OCI-LY7 (cell line): ENCODE data around the gene ZKSCAN1. TPM values are rescaled to one million over a fixed set of nuclear protein-coding genes. Genes with fewer than 3 reads are reported as not detected.

ENCODE experiments used
- BruUV-seq: library from RNA; stranded (reverse); fragments of 400-500 nt; replicated peaks from 2 replicates; lab custom pipeline; 2021; lab: Mats Ljungman, UMichigan
- CTCF ChIA-PET: fragments of 300-600 bp; sonication (Branson Sonifier 250); formaldehyde crosslinking; loops from one replicate; lab custom pipeline; 2022; ENCODE audit warnings: antibody characterized with exemption; ENCODE audit not compliant: unreplicated experiment; lab: Charles Lee
- POLR2A ChIA-PET: fragments of 300-600 bp; sonication (Branson Sonifier 250); formaldehyde crosslinking; loops from one replicate; lab custom pipeline; 2022; ENCODE audit warnings: antibody characterized with exemption; lab: Charles Lee
- DNase-seq: peaks from one replicate; pipeline ENCODE4 v3.0.0-alpha.2; 2015; ENCODE audit warnings: low spot score
- H2AFZ ChIP-seq: fragments of 200-600 bp; sonication (generic), shearing (Covaris generic); 2 replicates; pipeline ENCODE4 v1.6.1; 2014; ENCODE audit warnings: mild to moderate bottlenecking, antibody characterized with exemption, low read length, moderate library complexity
- H3K27ac ChIP-seq: fragments of 200-600 bp; sonication (generic); 2 replicates; pipeline ENCODE4 v1.5.1; 2014; ENCODE audit warnings: mixed run types, low read depth, mild to moderate bottlenecking, moderate library complexity, low read length, inconsistent platforms; ENCODE audit not compliant: poor library complexity, severe bottlenecking
- H3K36me3 ChIP-seq: fragments of 200-600 bp; sonication (generic); 2 replicates; pipeline ENCODE4 v1.6.1; 2014; ENCODE audit warnings: mild to moderate bottlenecking, antibody characterized with exemption, low read length, moderate library complexity, mixed read lengths; ENCODE audit not compliant: insufficient read depth
- H3K4me1 ChIP-seq: fragments of 200-600 bp; sonication (generic); 2 replicates; pipeline ENCODE4 v1.5.1; 2014; ENCODE audit warnings: mild to moderate bottlenecking, low read length; ENCODE audit not compliant: insufficient read depth, poor library complexity, severe bottlenecking
- H3K4me2 ChIP-seq: fragments of 200-600 bp; sonication (generic); 2 replicates; pipeline ENCODE4 v1.6.1; 2014; ENCODE audit warnings: mild to moderate bottlenecking, low read length
- H3K4me3 ChIP-seq: fragments of 200-600 bp; sonication (generic); 2 replicates; pipeline ENCODE4 v1.5.1; 2014; ENCODE audit warnings: mild to moderate bottlenecking, low read depth, low read length; ENCODE audit not compliant: poor library complexity, severe bottlenecking
- H3K79me2 ChIP-seq: fragments of 200-600 bp; sonication (generic); 2 replicates; pipeline ENCODE4 v1.6.1; 2016; ENCODE audit warnings: low read depth, mild to moderate bottlenecking, low read length, moderate library complexity, mixed read lengths; ENCODE audit not compliant: insufficient read depth
- H3K9me2 ChIP-seq: fragments of 200-600 bp; sonication (generic); 2 replicates; pipeline ENCODE4 v1.6.1; 2016; ENCODE audit warnings: mild to moderate bottlenecking, low read length, mixed read lengths; ENCODE audit not compliant: insufficient read depth
- H3K9me3 ChIP-seq: fragments of 200-600 bp; sonication (generic); 2 replicates; pipeline ENCODE4 v1.6.1; 2014; ENCODE audit warnings: mild to moderate bottlenecking, mixed run types, low read length, mixed read lengths
- H4K20me1 ChIP-seq: fragments of 200-600 bp; sonication (generic); 2 replicates; pipeline ENCODE4 v1.6.1; 2014; ENCODE audit warnings: mild to moderate bottlenecking, antibody characterized with exemption, low read length, moderate library complexity, mixed read lengths; ENCODE audit not compliant: insufficient read depth
- CTCF ChIP-seq: fragments of 200-600 bp; sonication (generic); conservative IDR thresholded peaks from 2 replicates; pipeline ENCODE4 v1.5.1; 2014; ENCODE audit warnings: mild to moderate bottlenecking, antibody characterized with exemption, low read length, moderate library complexity, mixed read lengths
- EZH2phosphoT487 ChIP-seq: fragments of 200-600 bp; sonication (generic); IDR thresholded peaks from 2 replicates; pipeline ENCODE4 v1.6.1; 2018; ENCODE audit warnings: low read depth, borderline replicate concordance, mild to moderate bottlenecking, mixed run types, antibody characterized with exemption, low read length, moderate library complexity, mixed read lengths
- intact Hi-C: fragments of 100-400 bp; cut with micrococcal nuclease; formaldehyde crosslinking; loops from one replicate; pipeline ENCODE4 v1.10.0; 2022; ENCODE audit not compliant: unreplicated experiment
- total RNA-seq, 2 experiments: library from RNA; depleted of rRNA in 1 of 2; stranded (reverse); fragments of >200 nt in 1 of 2; shearing (Covaris generic) in 1 of 2; gene quantifications; 2 replicates each; pipeline ENCODE4 v1.2.3, GENCODE V29; 2014 to 2022

Gene ZKSCAN1
- total RNA-seq, 2 experiments from 2014 or later = 20.2 to 48.1 TPM

DNA sequence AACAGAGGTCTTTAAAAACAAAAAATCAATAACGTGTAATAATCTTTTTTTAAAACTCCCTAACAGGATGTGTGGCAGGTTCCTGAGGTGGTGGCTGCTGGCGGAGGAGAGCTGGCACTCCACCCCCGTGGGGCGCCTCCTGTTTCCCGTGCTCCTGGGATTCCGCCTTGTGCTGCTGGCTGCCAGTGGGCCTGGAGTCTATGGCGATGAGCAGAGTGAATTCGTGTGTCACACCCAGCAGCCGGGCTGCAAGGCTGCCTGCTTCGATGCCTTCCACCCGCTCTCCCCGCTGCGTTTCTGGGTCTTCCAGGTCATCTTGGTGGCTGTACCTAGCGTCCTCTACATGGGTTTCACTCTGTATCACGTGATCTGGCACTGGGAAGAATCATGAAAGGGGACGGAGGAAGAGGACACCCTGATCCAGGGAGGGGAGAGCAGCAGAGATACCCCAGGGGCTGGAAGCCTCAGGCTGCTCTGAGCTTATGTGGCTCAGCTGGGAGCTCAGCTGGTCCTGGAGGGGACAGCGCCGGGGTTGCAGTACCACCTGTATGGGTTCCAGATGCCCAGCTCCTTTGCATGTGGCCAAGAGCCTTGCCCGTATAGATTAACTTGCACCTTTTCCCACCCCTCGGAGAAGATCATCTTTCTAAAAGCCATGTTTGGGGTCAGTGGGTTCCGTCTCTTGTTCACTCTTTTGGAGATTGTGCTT lies 22.9 kb upstream of the ZKSCAN1 start:
- Histone ChIP-seq H3K4me2 (no peak overlapping the region), H3K4me1 (no peaks in the 10 kb centered on the region), H2AFZ (no peak overlapping the region), H3K9me3 (no peaks in the 10 kb centered on the region), H3K79me2 (no peaks in the 10 kb centered on the region), H3K9me2 (no peaks in the 10 kb centered on the region), H3K36me3 (no peaks in the 10 kb centered on the region), H3K27ac (no peak overlapping the region), H3K4me3 (no peak overlapping the region), H4K20me1 (no peaks in the 10 kb centered on the region)
- ChIA-PET POLR2A (interaction anchor here (0.5 kb wide), 1 partner anchor 9 kb away, joined by 3 read pairs; no protein-coding TSS in a partner anchor), CTCF (interaction anchor here (0.8 kb wide), 1 partner anchor 23 kb away, joined by 4 read pairs; the partner anchor contains the start of gene ZKSCAN1)
- DNase-seq = no peak
- TF ChIP-seq EZH2phosphoT487 = no peak
- intact Hi-C loops = loop anchor here (5.0 kb wide), 2 partner anchors 60 to 140 kb away; no protein-coding TSS in a partner anchor
- BruUV-seq = no TSS peak

- no peaks in the 10 kb centered on the region for H4K20me1 ChIP-seq
- no peak for DNase-seq
- H3K4me1 ChIP-seq = no peaks in the 10 kb centered on the region
- TF ChIP-seq EZH2phosphoT487 (no peak), CTCF (no peak)
- no TSS peak for BruUV-seq
- CTCF ChIA-PET = no interaction called here
- H2AFZ ChIP-seq = no peak overlapping the region
- no peak overlapping the region for H3K4me3 ChIP-seq
- no peak overlapping the region for H3K27ac ChIP-seq
- no peaks in the 10 kb centered on the region for H3K9me3 ChIP-seq
- POLR2A ChIA-PET = no interaction called here
- no peak overlapping the region for H3K4me2 ChIP-seq
- H3K36me3 ChIP-seq = no peaks in the 10 kb centered on the region
- H3K9me2 ChIP-seq = no peaks in the 10 kb centered on the region
- intact Hi-C loops = loop anchor here (2.0 to 5.0 kb wide), 3 partner anchors 57 to 137 kb away; partner anchors contain the start of gene ZNF3
- no peaks in the 10 kb centered on the region for H3K79me2 ChIP-seq
These were observed 20.6 kb upstream of the ZKSCAN1 start for GRCh38 chr7:99994819-99995218.

- no peak overlapping the region for H2AFZ ChIP-seq
- no peaks in the 10 kb centered on the region for H3K4me1 ChIP-seq
- TF ChIP-seq CTCF = no peak
- no peak for TF ChIP-seq EZH2phosphoT487
- ChIA-PET CTCF (no interaction called here), POLR2A (no interaction called here)
- intact Hi-C loops = no loop called here
- H3K27ac ChIP-seq = no peak overlapping the region
- no peaks in the 10 kb centered on the region for H3K36me3 ChIP-seq
- H3K79me2 ChIP-seq = no peaks in the 10 kb centered on the region
- no peaks in the 10 kb centered on the region for H3K9me3 ChIP-seq
- no peaks in the 10 kb centered on the region for H3K9me2 ChIP-seq
- no peaks in the 10 kb centered on the region for H4K20me1 ChIP-seq
- peak overlapping the region; percentile 34; the same call in 1 of the 2 replicates for H3K4me2 ChIP-seq
- H3K4me3 ChIP-seq = no peak overlapping the region
- no TSS peak for BruUV-seq
- DNase-seq = no peak
These were observed 18.4 kb upstream of the ZKSCAN1 start for GRCh38 chr7:99996755-99997544.
